Globus pallidus (tissue), 1 donor: ENCODE data around the gene SETSIP.
"Not testable (repeated sequence)": the region's sequence is repeated elsewhere in the genome, so short reads cannot be mapped to it uniquely, and the experiment has no call there.

ENCODE experiments used
- DNase-seq: peaks from one replicate; pipeline ENCODE4 v3.0.0-alpha.2; 2015; ENCODE audit warnings: low spot score

SETSIP gene

DNA sequence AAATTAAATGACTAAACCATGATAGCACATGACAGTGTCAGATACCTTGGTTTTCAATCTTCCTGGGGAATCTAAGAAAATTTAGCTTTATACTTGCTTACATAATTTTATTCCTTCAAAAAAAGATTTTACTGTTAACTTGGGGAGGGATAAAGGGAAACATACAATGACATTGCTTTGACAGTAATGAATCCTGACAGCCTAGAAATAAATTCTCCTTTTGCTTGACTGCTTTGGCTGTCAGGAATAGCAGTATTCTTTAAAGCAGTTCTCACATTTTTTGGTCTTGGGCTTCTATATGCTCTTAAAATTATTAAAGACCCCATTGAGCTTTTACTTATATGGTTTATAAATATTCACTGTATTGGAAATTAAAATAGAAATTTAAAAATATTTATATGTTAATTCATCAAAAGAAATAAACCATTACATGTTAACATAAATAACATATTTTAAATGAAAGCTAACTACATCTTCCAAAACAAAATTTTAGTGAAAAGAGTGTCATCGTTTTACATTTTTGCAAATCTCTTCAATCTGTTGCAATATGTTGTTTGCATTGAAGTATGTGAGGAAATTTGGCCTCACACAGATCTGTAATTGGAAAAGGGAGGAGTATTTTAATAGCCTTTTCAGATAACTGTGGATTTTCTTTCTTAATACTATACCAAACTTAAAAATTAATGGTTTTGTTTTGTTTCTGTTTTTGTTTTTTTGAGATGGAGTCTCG lies 29.3 kb downstream of the SETSIP start:
- DNase-seq: no peak

DNA sequence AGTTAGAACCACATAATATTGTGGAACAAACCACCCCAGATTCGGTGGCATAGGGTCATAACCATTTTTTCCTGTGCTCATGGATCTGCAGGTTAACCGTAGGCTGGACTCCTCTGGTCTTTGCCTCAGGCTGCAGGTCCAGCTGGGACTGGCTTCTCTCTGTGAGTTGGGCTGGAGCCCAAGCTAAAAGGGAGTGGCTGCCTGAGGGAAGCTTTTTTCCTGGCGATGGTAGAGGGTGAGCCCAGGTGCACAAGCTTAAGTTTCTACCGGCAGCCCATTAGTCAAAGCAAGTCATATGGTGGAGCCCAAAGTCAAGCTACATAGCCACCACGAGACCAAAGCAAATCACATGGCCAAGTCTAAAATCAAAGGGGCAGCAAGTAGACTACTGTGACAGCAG lies 31.6 kb downstream of the SETSIP start:
- DNase-seq: no peak

DNA sequence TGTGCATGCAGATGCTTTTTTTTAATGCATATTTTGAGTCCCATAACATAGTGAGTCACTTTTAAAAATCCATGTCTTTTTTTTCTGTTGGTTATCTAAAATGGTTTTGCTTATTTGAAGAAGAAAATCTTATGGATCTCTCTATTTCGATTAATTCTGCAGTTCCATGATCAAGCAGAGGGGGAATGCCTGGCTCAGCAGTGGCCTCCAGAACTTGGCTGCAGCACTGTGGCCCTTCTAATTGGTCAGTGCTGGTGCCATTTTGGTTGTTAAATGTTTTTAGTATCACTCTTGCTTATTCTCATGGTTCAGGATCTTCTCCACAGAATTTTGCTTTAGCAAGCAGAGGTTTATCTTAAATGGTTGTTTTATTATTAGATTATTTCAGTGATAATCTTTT lies 34.2 kb downstream of the SETSIP start:
- no peak for DNase-seq

DNA sequence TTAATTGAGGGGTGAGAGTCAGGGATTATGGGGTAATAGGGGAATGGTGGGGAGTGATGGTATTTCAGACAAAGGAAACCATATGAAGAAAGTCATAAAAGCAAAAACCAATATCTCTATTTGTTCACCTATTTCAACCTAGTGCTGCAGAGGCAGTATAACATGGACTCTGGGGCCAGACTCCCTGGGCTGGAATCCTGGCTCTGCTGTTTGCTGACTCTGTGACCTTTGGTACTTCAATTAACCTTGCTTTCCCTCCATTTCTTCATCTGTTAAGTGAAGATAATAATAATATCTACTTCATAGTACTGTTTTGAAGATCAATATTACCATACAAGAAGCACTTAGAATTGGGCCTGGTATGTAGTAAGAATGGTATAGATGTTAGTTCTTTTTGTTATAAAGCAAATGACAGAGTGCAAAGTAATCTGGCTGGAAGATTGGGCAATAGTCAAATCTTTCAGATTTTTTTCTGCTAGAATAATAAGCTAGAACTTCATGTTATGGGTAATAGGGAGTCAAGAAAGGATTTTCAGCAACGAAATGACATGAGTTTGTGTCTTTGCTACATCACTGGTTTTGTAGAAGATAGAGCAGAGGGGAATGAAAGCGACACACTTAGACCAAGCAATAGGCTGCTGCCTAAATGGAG lies 36.4 kb downstream of the SETSIP start:
- no peak for DNase-seq

DNA sequence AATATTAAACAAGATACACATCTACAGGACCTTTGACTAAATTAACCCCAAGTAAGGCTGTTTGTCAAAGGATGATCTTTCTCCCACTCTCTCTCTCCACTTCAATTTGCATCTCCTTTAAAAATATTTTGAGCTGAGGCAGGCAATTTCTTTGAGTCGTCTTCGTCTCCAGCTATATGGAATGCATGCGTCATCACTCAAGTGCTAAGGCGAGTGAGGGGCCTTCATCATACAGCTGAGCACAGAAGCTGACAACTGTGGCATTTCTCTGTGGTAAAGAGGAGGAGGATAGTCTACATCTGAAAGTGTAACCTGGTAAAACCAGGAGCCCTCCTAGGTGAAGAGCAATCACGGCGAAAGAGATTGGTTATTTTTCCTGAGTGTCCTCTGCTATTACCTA lies 37.8 kb downstream of the SETSIP start:
- no peak for DNase-seq

DNA sequence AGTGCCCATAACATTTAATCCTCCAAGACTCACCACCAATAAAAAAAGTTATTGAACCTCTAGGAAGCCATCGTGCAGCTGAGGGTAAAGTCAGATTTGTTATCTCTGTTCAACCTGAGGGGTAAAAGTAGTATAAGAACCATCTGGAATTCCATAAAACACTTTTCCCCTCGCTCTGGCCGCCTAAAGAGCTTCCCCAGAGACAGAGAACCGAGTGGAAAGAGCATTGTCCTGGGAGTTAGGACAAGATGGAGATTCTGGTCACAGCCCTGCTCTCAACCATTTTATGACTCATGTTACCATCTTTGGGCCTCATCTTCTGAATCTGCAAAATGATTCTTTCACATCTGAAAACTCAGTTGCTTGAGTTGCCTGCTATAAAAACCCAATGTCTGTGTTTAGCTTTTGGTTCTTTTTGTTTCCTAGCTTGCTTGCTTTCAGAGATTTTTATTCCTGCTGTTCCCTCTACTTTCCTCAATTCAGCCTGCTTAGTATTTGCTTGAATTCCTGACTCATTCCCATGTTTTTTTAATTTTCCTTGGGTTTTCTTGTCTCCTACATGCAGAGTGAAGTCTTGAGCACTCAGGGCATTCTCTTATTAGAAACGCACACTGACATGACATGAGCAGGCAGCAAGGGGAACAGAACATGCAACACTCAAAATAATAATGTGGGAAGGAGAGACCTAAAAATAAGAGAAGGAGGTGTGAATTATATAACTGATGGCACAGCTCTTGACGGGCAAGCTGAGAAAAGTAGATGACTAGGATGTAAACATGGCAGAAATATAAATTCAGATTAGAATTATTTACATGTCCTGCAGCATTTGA lies 43.7 kb downstream of the SETSIP start:
- DNase-seq: no peak

DNA sequence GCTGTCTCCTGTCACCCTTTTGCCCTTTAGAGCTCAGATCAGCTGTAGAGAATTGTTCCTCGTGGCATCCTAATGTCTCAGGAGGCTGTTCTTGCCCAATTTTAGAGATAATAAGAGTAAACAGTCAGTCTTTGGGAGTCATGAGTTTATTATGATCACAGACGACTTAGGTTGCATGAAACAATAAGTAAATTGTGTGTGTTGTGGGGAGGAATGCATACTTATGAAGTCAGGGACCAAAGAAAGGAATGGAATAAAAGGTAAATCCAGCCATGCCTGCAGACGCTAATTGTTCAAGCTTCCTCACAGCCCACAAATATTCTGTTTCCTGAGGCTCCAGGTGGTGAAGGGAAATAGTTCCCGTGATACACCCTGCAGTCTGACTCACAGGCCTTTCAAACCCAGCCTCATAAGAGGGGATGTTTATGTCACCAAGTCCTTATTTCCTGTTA lies 44.5 kb downstream of the SETSIP start:
- peak; percentile 3 for DNase-seq

DNA sequence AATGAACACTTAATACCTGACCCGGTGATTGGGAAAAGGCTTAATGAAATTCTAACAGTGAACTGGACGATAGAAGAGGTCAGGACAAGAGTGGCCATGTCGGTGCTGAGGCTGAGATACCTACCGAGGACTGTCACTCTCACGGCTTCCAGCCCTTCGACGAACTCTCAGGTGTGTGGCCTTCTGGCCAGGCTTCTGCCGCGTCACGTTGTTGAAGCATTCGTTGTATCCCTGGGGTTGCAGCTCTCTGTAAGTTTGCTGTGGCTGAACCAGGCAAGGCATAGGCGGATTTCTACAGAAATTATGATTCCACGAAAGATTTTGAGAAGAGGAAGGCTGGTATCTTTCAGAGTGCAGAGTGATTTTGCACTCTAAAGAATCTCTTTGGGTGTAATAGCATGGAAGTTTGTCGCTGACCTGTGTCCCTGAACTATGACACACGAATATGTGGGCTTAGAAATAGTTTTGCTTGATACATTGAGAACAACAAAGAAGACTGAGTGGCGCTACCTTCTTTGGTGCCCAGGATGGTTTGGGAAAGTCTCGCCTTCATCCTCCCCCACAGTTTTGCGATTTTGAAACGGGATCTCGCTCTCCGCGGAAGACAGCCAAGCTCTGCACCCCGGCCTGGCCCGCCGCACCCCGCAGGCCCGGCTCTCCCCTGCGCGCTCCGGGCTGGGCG lies 45.8 kb downstream of the SETSIP start:
- DNase-seq: no peak

DNA sequence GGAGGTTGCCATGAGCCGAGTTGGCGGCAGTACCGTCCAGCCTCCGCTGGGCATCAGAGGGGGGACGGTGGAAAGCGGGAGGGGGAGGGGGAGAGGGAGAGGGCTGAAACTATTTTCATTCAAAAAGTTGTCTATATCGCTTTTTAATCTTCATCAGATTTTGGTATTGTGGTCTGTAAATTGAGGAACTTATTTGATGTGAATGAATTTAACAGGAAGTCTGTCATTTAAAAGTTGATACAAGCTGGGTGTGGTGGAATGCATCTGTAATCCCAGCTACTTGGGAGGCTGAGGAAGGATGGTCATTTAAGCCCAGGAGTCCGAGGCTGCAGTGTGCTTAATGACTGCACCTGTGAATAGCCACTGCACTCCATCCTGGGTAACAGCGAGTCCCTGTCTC lies 48.4 kb downstream of the SETSIP start:
- DNase-seq: no peak

DNA sequence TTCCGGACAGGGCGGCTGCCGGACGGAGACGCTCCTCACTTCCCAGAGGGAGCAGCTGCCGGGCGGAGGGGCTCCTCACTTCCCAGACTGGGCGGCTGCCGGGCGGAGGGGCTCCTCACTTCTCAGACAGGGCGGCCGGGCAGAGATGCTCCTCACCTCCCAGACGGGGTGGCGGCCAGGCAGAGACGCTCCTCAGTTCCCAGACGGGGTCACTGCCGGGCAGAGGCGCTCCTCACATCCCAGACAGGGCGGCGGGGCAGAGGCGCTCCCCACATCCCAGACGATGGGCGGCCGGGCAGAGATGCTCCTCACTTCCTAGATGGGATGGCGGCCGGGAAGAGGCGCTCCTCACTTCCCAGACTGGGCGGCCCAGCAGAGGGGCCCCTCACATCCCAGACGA lies 49.2 kb downstream of the SETSIP start:
- DNase-seq: not testable (repeated sequence)
